SK-N-MC (cell line): ENCODE measurements around the gene MED13L.

ENCODE experiments used
- DNase-seq: peaks from one replicate; pipeline ENCODE4 v3.0.0-alpha.2; 2011; ENCODE audit warnings: low read depth, low spot score
- H3K27ac ChIP-seq: fragments of 200-600 bp; sonication (generic); 2 replicates; pipeline ENCODE4 v1.5.1; 2016; ENCODE audit warnings: mixed run types
- H3K36me3 ChIP-seq: fragments of 200-600 bp; sonication (generic); 2 replicates; pipeline ENCODE4 v1.6.1; 2017; ENCODE audit warnings: antibody characterized with exemption, low read length, mixed read lengths; ENCODE audit not compliant: insufficient read depth
- H3K4me3 ChIP-seq: fragments of 200-600 bp; sonication (generic); 2 replicates; pipeline ENCODE4 v1.5.1; 2016
- H3K9ac ChIP-seq: fragments of 200-600 bp; sonication (generic); 2 replicates; pipeline ENCODE4 v1.8.0; 2017; ENCODE audit warnings: mixed run types, mixed read lengths; ENCODE audit not compliant: insufficient read length
- H3K9me3 ChIP-seq: fragments of 200-600 bp; sonication (generic); 2 replicates; pipeline ENCODE4 v1.6.1; 2017; ENCODE audit warnings: low read depth, mild to moderate bottlenecking, antibody characterized with exemption, low read length, moderate library complexity, mixed read lengths
- EZH2 ChIP-seq: fragments of 200-600 bp; sonication (generic); IDR thresholded peaks from one replicate; pipeline ENCODE4 v1.6.1; 2017; ENCODE audit warnings: antibody characterized with exemption
- FOXP2 ChIP-seq: optimal IDR thresholded peaks from 2 replicates; pipeline ENCODE3; 2011; ENCODE audit warnings: mild to moderate bottlenecking, moderate library complexity; ENCODE audit not compliant: insufficient read depth; ENCODE audit errors: extremely low read length, control extremely low read depth
- POLR2AphosphoS5 ChIP-seq: IDR thresholded peaks from 2 replicates; pipeline ENCODE4 v1.6.1; 2012; ENCODE audit warnings: mild to moderate bottlenecking, low read depth, low read length, borderline replicate concordance

MED13L gene

DNA sequence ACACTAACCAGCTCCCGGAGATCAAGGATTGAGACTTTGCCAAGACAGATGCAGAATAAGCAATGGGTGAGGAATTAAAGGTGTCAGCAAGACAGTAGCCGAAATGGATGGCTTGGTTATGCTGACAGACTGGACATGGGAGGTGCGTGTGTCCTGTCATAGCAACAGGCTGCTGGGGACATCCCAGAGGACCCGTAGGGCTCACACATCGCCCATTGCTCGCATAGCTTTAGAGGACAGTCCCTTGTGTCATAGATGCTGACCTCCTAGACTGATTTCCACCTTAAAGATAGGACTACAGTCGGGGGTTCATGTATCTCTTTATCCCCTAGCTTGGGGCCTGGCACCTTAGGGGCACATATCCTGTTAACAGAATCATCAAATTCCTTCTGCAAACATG lies 324.5 kb downstream of the MED13L start:
- DNase-seq = no peak
- H3K9ac ChIP-seq = no peak overlapping the region
- no peak overlapping the region for H3K4me3 ChIP-seq
- H3K36me3 ChIP-seq = no peaks in the 10 kb centered on the region; the same call in 1 of the 2 replicates
- H3K9me3 ChIP-seq = no peaks in the 10 kb centered on the region
- H3K27ac ChIP-seq = no peak overlapping the region
- no peak for TF ChIP-seq POLR2AphosphoS5
- no peak for TF ChIP-seq FOXP2
- TF ChIP-seq EZH2 = no peak

DNA sequence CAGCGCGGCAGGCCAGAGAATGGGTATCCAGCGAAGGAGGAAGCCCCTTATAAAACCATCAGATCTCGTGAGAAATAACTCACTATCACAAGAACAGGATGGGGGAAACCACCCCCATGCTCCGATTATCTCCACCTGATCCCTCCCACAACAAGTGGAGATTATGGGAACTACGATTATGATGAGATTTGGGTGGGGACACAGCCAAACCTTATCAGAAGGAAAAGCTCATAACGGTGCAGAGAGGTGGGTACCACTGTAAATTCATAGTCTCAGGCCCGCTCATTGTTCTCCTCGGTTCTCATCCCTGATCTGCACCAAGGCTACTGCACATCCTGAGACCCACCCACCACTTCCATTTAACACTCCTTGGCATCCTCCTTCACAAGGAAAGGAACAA lies 326.5 kb downstream of the MED13L start:
- no peaks in the 10 kb centered on the region for H3K9me3 ChIP-seq
- TF ChIP-seq EZH2 (no peak), POLR2AphosphoS5 (no peak), FOXP2 (no peak)
- no peak for DNase-seq
- no peak overlapping the region for H3K9ac ChIP-seq
- no peaks in the 10 kb centered on the region for H3K36me3 ChIP-seq
- H3K4me3 ChIP-seq = no peak overlapping the region
- H3K27ac ChIP-seq = no peak overlapping the region

DNA sequence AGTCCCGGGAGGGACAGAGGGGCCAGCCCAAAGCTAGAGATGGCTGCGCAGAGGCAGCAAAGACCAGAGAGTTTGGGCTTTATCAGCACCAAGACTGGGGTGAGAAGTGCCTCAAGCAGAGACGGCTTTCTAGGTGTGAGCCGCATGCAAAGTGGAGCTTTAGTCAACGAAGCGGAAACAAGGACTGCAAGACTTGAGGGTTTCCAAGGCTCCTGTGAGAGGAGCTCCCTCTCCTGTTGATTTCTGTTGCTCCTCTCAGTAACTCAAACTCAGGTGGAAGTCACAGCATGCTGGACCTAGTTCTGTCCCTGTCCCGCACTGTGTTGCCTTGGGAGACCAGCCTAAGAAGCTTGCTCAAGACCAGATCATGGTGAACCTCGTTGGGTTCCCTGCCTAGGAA lies 327.8 kb downstream of the MED13L start:
- TF ChIP-seq EZH2 (no peak), POLR2AphosphoS5 (no peak), FOXP2 (no peak)
- no peak for DNase-seq
- H3K9ac ChIP-seq = no peak overlapping the region
- no peaks in the 10 kb centered on the region for H3K36me3 ChIP-seq
- H3K4me3 ChIP-seq = no peak overlapping the region
- H3K9me3 ChIP-seq = no peaks in the 10 kb centered on the region
- H3K27ac ChIP-seq = no peak overlapping the region

DNA sequence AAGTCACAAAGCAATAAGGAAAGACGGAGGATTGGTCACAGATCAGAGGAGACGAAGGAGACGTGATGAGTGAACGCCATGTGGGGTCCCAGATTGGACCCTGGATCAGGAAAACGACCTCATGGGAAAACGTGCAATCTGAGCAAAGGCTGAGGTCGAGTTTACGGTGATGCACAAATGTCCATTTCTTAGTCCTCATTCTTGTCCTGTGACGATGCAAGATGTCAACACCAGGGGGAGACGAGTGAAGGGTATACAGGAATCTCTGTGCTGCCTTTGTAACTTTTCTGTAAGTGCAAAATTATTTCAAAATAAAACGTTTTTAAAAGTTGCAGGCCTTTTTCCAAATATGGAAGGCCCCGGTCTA lies 329.8 kb downstream of the MED13L start:
- Histone ChIP-seq H3K27ac (no peak overlapping the region), H3K36me3 (no peaks in the 10 kb centered on the region), H3K9ac (no peak overlapping the region), H3K4me3 (no peak overlapping the region), H3K9me3 (no peaks in the 10 kb centered on the region)
- DNase-seq = no peak
- TF ChIP-seq POLR2AphosphoS5 (no peak), EZH2 (no peak), FOXP2 (no peak)

- H3K9me3 ChIP-seq = no peaks in the 10 kb centered on the region
- H3K36me3 ChIP-seq = no peaks in the 10 kb centered on the region
- TF ChIP-seq EZH2 (no peak), FOXP2 (no peak), POLR2AphosphoS5 (no peak)
- no peak overlapping the region for H3K27ac ChIP-seq
- no peak for DNase-seq
- H3K9ac ChIP-seq = no peak overlapping the region
- H3K4me3 ChIP-seq = no peak overlapping the region
Observed at GRCh38 chr12:115946867-115947695, 330.4 kb downstream of the MED13L start.

DNA sequence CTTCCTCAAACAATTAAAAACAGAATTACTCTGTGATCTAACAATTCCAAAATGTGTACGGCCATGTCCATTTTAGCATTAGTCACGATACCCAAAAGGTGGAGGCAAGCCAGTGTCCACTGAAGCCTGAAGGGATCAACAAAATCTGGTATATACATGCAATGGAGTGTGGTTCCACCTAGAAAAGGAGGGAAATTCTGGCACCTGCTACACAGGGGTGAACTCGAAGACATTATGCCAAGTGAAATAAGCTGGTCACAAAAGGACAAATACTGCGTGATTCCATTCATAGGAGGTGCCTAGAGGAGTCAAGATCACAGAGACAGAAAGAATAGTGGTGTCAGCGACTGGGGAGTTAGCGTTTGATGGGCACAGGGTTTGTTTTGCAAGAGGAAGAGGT lies 331.4 kb downstream of the MED13L start:
- H3K27ac ChIP-seq = no peak overlapping the region
- DNase-seq = no peak
- H3K4me3 ChIP-seq = no peak overlapping the region
- H3K36me3 ChIP-seq = no peaks in the 10 kb centered on the region
- no peak for TF ChIP-seq EZH2
- no peak for TF ChIP-seq FOXP2
- TF ChIP-seq POLR2AphosphoS5 = no peak
- no peak overlapping the region for H3K9ac ChIP-seq
- no peaks in the 10 kb centered on the region for H3K9me3 ChIP-seq

- H3K4me3 ChIP-seq = no peak overlapping the region
- no peaks in the 10 kb centered on the region for H3K9me3 ChIP-seq
- H3K27ac ChIP-seq = no peak overlapping the region
- TF ChIP-seq FOXP2 (no peak), POLR2AphosphoS5 (no peak), EZH2 (no peak)
- no peak for DNase-seq
- H3K36me3 ChIP-seq = no peaks in the 10 kb centered on the region
- H3K9ac ChIP-seq = no peak overlapping the region
Observed at GRCh38 chr12:115945491-115945885, 332.0 kb downstream of the MED13L start.

- no peak for DNase-seq
- TF ChIP-seq POLR2AphosphoS5 (no peak), FOXP2 (no peak), EZH2 (no peak)
- H3K36me3 ChIP-seq = no peaks in the 10 kb centered on the region
- no peak overlapping the region for H3K27ac ChIP-seq
- no peaks in the 10 kb centered on the region for H3K9me3 ChIP-seq
- no peak overlapping the region for H3K9ac ChIP-seq
- no peak overlapping the region for H3K4me3 ChIP-seq
Observed at GRCh38 chr12:115944837-115945490, 332.5 kb downstream of the MED13L start.
